HCT116 (cell line): ENCODE results near the gene TENM3. TPM values are rescaled to one million over a fixed set of nuclear protein-coding genes. Genes with fewer than 3 reads are reported as not detected.

Experiments used
- ATAC-seq: fragments of 200-7000 bp; cut with Tn5 transposase; 2 replicates; pipeline ENCODE4 v1.9.1; 2020; ENCODE audit warnings: mild to moderate bottlenecking, moderate library complexity
- BruUV-seq: library from RNA; stranded (reverse); fragments of 400-500 nt; replicated peaks from 2 replicates; lab custom pipeline; 2021; lab: Mats Ljungman, UMichigan
- CTCF ChIA-PET: fragments of 300-600 bp; sonication (Branson Sonifier 250); formaldehyde crosslinking; loops from one replicate; lab custom pipeline; 2021; ENCODE audit warnings: antibody characterized with exemption; lab: Charles Lee
- POLR2A ChIA-PET: fragments of 300-600, 350-600 bp; sonication (Branson Sonifier 250); formaldehyde crosslinking; loops from one replicate; lab custom pipeline; 2021; ENCODE audit warnings: antibody characterized with exemption; lab: Charles Lee
- RAD21 ChIA-PET, 2 experiments: fragments of 300-600 bp; sonication (Branson Sonifier 250); formaldehyde crosslinking; loops; one replicate each; lab custom pipeline; 2023; ENCODE audit warnings: low total read pairs in 2 of 2; ENCODE audit not compliant: uncharacterized antibody in 2 of 2, unreplicated experiment in 2 of 2, low non-redundant PET in 1 of 2; lab: Charles Lee
- DNase-seq: peaks from one replicate; pipeline ENCODE4 v3.0.0-alpha.2; 2010; ENCODE audit warnings: low read depth, low spot score
- H2AFZ ChIP-seq: fragments of 200-600 bp; shearing (Covaris generic), sonication (generic); 2 replicates; pipeline ENCODE4 v1.6.1; 2017; ENCODE audit warnings: low read depth, mixed run types, mixed read lengths, antibody characterized with exemption, low read length; ENCODE audit not compliant: poor library complexity, severe bottlenecking
- H3K27ac ChIP-seq: 2 replicates; pipeline ENCODE4 v1.5.1; 2012; ENCODE audit warnings: low read depth, low read length
- H3K27me3 ChIP-seq: fragments of 200-600 bp; sonication (generic); 2 replicates; pipeline ENCODE4 v1.6.1; 2016; ENCODE audit warnings: mixed run types, low read length, mixed read lengths; ENCODE audit not compliant: insufficient read depth
- H3K36me3 ChIP-seq, 2 experiments: fragments of 200-500 bp in 1 of 2; fragments of 200-600 bp in 1 of 2; sonication (Bioruptor generic) in 1 of 2; sonication (generic) in 1 of 2; 2 replicates each; pipeline versions ENCODE4 v1.5.1 to v1.6.1; 2014 to 2016; ENCODE audit warnings: low read length in 2 of 2, inconsistent platforms in 1 of 2, mixed read lengths in 1 of 2, mixed run types in 1 of 2; ENCODE audit not compliant: insufficient read depth in 2 of 2, control insufficient read depth in 1 of 2
- H3K4me1 ChIP-seq, 2 experiments: fragments of 200-600 bp in 1 of 2; sonication (generic) in 1 of 2; 2 replicates each; pipeline versions ENCODE4 v1.5.1 to v1.6.1; 2012 to 2017; ENCODE audit warnings: low read length in 2 of 2, inconsistent platforms in 1 of 2, mild to moderate bottlenecking in 1 of 2, mixed read lengths in 1 of 2, mixed run types in 1 of 2, moderate library complexity in 1 of 2; ENCODE audit not compliant: insufficient read depth in 2 of 2, control insufficient read depth in 1 of 2
- H3K4me2 ChIP-seq: fragments of 200-600 bp; sonication (generic); 2 replicates; pipeline ENCODE4 v1.6.1; 2017; ENCODE audit warnings: mixed run types, low read length, mixed read lengths
- H3K4me3 ChIP-seq, 2 experiments: fragments of 200-600 bp in 1 of 2; sonication (generic) in 1 of 2; replicated peaks in 1 of 2; 2 replicates each; pipeline ENCODE4 v1.5.1; 2011 to 2016; ENCODE audit warnings: low read length in 2 of 2, control low read depth in 1 of 2, low read depth in 1 of 2, mild to moderate bottlenecking in 1 of 2, mixed read lengths in 1 of 2, mixed run types in 1 of 2
- H3K79me2 ChIP-seq: fragments of 200-600 bp; sonication (generic); 2 replicates; pipeline ENCODE4 v1.6.1; 2017; ENCODE audit warnings: mild to moderate bottlenecking, mixed run types, low read length, moderate library complexity, mixed read lengths; ENCODE audit not compliant: insufficient read depth
- H3K9ac ChIP-seq: fragments of 200-600 bp; sonication (generic); 2 replicates; pipeline ENCODE4 v1.6.1; 2016; ENCODE audit warnings: low read length, mixed read lengths
- H3K9me2 ChIP-seq: fragments of 200-600 bp; sonication (generic), shearing (Covaris generic); 2 replicates; pipeline ENCODE4 v1.6.1; 2017; ENCODE audit warnings: mixed run types, mild to moderate bottlenecking, moderate library complexity; ENCODE audit not compliant: insufficient read depth
- H3K9me3 ChIP-seq, 2 experiments: fragments of 200-500 bp in 1 of 2; fragments of 200-600 bp in 1 of 2; sonication (Bioruptor generic) in 1 of 2; sonication (generic) in 1 of 2; 2 replicates each; pipeline ENCODE4 v1.6.1; 2014 to 2017; ENCODE audit warnings: low read length in 2 of 2, mixed read lengths in 2 of 2, inconsistent platforms in 1 of 2, low read depth in 1 of 2, mild to moderate bottlenecking in 1 of 2, mixed run types in 1 of 2, moderate library complexity in 1 of 2; ENCODE audit not compliant: control insufficient read depth in 1 of 2, insufficient read depth in 1 of 2
- H4K20me1 ChIP-seq: fragments of 200-600 bp; sonication (generic), shearing (Covaris generic); 2 replicates; pipeline ENCODE4 v1.6.1; 2017; ENCODE audit warnings: mixed run types, mild to moderate bottlenecking, moderate library complexity; ENCODE audit not compliant: insufficient read depth
- EGR1 ChIP-seq: IDR thresholded peaks from 2 replicates; pipeline ENCODE4 v1.6.1; 2012; ENCODE audit warnings: low read depth
- EZH2 ChIP-seq: fragments of 200-600 bp; sonication (generic); IDR thresholded peaks from 2 replicates; pipeline ENCODE4 v1.6.1; 2017; ENCODE audit warnings: antibody characterized with exemption, mixed run types
- YY1 ChIP-seq: IDR thresholded peaks from 2 replicates; pipeline ENCODE4 v1.6.1; 2011; ENCODE audit warnings: low read length, low read depth, moderate library complexity, mild to moderate bottlenecking; ENCODE audit not compliant: insufficient replicate concordance; ENCODE audit errors: extremely low read depth
- intact Hi-C: fragments of 100-400 bp; cut with micrococcal nuclease; formaldehyde crosslinking; loops from 2 replicates; pipeline ENCODE4 v1.10.0; 2022
- total RNA-seq: library from RNA; stranded (reverse); gene quantifications from one replicate; pipeline ENCODE4 v1.2.1, GENCODE V29; 2021; ENCODE audit not compliant: unreplicated experiment
- TF ChIP-seq, protein P1 (sequence below): IDR thresholded peaks from 2 replicates; pipeline ENCODE4 v1.6.1; 2011; ENCODE audit warnings: mild to moderate bottlenecking, low read length, moderate library complexity; ENCODE audit not compliant: insufficient replicate concordance; ENCODE audit errors: extremely low read depth
- TF ChIP-seq, protein P2 (sequence below), 3 experiments: fragments of 200-600 bp in 1 of 3; sonication (generic) in 1 of 3; IDR thresholded peaks in 2 of 3; conservative IDR thresholded peaks in 1 of 3; 2 replicates each; pipeline ENCODE4 v1.5.1; 2012 to 2017; ENCODE audit warnings: low read depth in 2 of 3, low read length in 2 of 3, antibody characterized with exemption in 1 of 3, borderline replicate concordance in 1 of 3, control low read depth in 1 of 3, mild to moderate bottlenecking in 1 of 3, mixed read lengths in 1 of 3, mixed run types in 1 of 3, moderate library complexity in 1 of 3; ENCODE audit not compliant: insufficient read depth in 1 of 3
- TF ChIP-seq, protein P3 (sequence below): IDR thresholded peaks from 2 replicates; pipeline ENCODE4 v1.6.1; 2012
- TF ChIP-seq, protein P4 (sequence below): IDR thresholded peaks from 2 replicates; pipeline ENCODE4 v1.6.1; 2012; ENCODE audit warnings: low read depth

TENM3 gene
- total RNA-seq, 1 experiment from 2014 or later, result 0.54 TPM

DNA sequence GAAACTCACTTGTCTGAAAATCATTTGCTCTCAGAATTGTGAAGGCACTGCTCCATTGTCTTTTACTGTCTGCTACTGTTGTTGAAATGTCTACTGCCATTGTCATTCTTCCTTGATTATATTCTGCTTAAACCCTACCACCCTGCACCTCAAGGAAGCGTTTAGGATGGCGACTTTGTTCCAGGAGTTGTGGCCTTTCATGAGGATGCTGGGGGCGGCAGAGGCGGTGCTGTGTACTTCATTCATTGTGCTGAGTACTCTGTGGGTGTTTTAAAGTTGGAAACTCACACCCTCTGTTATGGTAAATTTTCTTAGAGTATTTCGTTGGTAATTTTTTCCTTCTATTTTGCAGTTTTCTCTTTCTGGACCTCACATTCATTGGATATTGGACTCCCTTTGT lies 258.9 kb downstream of the TENM3 start (continued):
- TF ChIP-seq, protein P1, sequence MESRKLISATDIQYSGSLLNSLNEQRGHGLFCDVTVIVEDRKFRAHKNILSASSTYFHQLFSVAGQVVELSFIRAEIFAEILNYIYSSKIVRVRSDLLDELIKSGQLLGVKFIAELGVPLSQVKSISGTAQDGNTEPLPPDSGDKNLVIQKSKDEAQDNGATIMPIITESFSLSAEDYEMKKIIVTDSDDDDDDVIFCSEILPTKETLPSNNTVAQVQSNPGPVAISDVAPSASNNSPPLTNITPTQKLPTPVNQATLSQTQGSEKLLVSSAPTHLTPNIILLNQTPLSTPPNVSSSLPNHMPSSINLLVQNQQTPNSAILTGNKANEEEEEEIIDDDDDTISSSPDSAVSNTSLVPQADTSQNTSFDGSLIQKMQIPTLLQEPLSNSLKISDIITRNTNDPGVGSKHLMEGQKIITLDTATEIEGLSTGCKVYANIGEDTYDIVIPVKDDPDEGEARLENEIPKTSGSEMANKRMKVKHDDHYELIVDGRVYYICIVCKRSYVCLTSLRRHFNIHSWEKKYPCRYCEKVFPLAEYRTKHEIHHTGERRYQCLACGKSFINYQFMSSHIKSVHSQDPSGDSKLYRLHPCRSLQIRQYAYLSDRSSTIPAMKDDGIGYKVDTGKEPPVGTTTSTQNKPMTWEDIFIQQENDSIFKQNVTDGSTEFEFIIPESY, result no peak
- TF ChIP-seq, protein P2, sequence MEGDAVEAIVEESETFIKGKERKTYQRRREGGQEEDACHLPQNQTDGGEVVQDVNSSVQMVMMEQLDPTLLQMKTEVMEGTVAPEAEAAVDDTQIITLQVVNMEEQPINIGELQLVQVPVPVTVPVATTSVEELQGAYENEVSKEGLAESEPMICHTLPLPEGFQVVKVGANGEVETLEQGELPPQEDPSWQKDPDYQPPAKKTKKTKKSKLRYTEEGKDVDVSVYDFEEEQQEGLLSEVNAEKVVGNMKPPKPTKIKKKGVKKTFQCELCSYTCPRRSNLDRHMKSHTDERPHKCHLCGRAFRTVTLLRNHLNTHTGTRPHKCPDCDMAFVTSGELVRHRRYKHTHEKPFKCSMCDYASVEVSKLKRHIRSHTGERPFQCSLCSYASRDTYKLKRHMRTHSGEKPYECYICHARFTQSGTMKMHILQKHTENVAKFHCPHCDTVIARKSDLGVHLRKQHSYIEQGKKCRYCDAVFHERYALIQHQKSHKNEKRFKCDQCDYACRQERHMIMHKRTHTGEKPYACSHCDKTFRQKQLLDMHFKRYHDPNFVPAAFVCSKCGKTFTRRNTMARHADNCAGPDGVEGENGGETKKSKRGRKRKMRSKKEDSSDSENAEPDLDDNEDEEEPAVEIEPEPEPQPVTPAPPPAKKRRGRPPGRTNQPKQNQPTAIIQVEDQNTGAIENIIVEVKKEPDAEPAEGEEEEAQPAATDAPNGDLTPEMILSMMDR (IDR thresholded peaks at IDR 0.05 in 2 of 3, conservative IDR thresholded peaks at IDR 0.05 in 1 of 3; ENCODE audit: borderline replicate concordance in 1 of 3, insufficient read depth in 1 of 3, low read depth in 2 of 3, low read length in 2 of 3), result no peak

DNA sequence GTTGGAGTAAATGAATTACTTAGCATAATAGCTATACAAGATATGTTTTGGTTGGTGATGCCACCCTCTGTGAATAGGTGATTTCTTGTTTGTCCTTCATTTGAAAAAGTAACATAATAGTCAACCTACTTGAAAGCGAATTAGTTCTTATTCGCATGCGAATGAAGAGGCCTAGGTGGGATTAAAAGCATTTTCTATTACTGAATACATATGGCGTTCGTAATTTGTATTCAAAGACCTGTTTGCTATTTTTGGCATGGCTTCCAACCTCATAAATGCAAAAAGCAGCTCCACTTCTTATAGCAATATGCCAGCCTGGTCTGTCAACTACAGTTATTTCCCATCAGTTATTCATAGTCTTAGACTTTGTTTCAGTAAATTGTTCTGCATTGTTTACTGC lies 261.3 kb downstream of the TENM3 start:
- H3K9me2 ChIP-seq, result no peaks in the 10 kb centered on the region
- no peak overlapping the region for H2AFZ ChIP-seq
- H3K27ac ChIP-seq, result no peak overlapping the region
- no peak overlapping the region for H3K4me3 ChIP-seq
- no peak overlapping the region for H3K4me2 ChIP-seq
- intact Hi-C loops, result no loop called here
- H3K9me3 ChIP-seq, result no peaks in the 10 kb centered on the region
- H3K9ac ChIP-seq, result no peak overlapping the region
- DNase-seq (no peak), ATAC-seq (no peak)
- CTCF ChIA-PET, result no interaction called here
- no TSS peak for BruUV-seq
- POLR2A ChIA-PET, result no interaction called here
- H3K79me2 ChIP-seq, result no peaks in the 10 kb centered on the region
- H3K4me1 ChIP-seq, result no peaks in the 10 kb centered on the region
- RAD21 ChIA-PET, result no interaction called here
- H4K20me1 ChIP-seq, result no peaks in the 10 kb centered on the region
- no peaks in the 10 kb centered on the region for H3K36me3 ChIP-seq
- H3K27me3 ChIP-seq, result peaks cover 60% of the 10 kb centered on the region
- TF ChIP-seq EZH2 (no peak), EGR1 (no peak), YY1 (no peak)
- TF ChIP-seq, protein P3, sequence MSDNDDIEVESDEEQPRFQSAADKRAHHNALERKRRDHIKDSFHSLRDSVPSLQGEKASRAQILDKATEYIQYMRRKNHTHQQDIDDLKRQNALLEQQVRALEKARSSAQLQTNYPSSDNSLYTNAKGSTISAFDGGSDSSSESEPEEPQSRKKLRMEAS, result no peak
- TF ChIP-seq, protein P4, sequence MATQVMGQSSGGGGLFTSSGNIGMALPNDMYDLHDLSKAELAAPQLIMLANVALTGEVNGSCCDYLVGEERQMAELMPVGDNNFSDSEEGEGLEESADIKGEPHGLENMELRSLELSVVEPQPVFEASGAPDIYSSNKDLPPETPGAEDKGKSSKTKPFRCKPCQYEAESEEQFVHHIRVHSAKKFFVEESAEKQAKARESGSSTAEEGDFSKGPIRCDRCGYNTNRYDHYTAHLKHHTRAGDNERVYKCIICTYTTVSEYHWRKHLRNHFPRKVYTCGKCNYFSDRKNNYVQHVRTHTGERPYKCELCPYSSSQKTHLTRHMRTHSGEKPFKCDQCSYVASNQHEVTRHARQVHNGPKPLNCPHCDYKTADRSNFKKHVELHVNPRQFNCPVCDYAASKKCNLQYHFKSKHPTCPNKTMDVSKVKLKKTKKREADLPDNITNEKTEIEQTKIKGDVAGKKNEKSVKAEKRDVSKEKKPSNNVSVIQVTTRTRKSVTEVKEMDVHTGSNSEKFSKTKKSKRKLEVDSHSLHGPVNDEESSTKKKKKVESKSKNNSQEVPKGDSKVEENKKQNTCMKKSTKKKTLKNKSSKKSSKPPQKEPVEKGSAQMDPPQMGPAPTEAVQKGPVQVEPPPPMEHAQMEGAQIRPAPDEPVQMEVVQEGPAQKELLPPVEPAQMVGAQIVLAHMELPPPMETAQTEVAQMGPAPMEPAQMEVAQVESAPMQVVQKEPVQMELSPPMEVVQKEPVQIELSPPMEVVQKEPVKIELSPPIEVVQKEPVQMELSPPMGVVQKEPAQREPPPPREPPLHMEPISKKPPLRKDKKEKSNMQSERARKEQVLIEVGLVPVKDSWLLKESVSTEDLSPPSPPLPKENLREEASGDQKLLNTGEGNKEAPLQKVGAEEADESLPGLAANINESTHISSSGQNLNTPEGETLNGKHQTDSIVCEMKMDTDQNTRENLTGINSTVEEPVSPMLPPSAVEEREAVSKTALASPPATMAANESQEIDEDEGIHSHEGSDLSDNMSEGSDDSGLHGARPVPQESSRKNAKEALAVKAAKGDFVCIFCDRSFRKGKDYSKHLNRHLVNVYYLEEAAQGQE, result no peak
